ENCODE results near the gene PCDHGC5.
A peak's percentile ranks its signal among the peaks of the same experiment; 100 is the strongest.

Gene PCDHGC5

GRCh38 chr5:141513627-141514329, 24.9 kb downstream of the PCDHGC5 start:
- TF ChIP-seq CTCF (IDR thresholded peaks at IDR 0.05; ENCODE audit: low read depth, low read length) = no peak; the same call in 1 of the 2 replicates
- no peak for DNase-seq (ENCODE audit: extremely low read depth, low read depth)

DNA sequence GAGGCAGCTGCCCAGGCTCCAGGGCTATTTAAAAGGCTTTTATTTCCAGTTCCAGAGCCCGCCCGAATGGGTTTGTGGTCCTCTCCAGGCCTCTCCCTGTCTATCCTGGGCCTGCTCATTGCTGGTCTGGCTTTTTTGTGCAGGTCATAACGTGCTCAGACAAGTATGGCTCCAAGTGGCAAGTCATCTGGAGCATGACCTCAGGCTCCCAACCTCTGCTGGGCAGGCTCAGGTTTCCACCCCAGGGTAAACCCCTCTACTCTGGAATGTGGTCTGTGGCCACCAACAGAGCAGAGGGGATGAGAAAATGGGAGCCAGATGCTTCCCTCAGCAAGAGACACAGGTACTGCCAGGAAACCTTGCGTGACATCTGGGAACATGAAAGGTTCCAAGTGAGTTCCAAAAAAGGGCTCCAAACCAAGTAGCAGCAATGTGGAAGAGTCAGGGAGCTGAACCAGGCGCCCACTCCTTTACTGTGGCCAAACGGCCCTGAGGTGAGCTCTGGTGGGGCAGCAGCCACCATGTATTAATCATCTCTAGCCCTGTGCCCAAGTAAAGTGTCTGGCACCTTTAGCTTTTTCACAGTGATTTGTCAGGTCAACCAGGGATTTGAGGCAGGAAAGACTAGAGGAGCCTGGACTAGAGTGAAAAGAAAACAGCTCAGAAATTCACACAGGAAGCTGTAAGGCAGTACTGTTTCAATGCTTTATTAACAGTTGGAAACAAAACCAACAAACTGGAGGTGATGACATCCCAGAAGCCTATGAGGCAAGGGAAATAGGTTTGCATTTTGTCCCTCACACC, 25.7 kb downstream of the PCDHGC5 start:
- DNase-seq (ENCODE audit: extremely low read depth, low read depth) = peak; percentile 60

DNA sequence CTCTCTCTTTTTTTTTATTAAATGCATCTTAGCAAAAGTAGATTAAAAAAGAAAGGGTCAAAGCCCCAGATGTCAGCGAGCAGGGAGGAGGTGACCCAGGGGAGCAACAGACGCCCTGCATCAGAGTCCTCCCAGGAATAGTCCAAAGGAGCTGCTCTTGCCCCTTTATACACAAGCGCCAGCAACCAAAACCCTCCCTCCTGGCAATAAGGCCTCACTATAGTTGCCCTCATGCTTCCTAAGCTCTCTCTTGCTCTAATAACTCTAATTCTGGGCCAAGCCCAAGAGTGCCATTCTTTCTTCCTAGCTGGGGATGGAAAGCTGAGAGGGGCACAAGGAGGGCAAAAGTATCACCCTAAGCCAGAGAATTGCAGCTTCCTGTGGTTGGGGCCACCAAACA, 26.3 kb downstream of the PCDHGC5 start:
- DNase-seq (ENCODE audit: extremely low read depth, low read depth) = no peak

More for the DNA sequence above, 25.7 kb downstream of the PCDHGC5 start:
- TF ChIP-seq CTCF (IDR thresholded peaks at IDR 0.05; ENCODE audit: low read depth, low read length) = no peak; the same call in 1 of the 2 replicates

DNA sequence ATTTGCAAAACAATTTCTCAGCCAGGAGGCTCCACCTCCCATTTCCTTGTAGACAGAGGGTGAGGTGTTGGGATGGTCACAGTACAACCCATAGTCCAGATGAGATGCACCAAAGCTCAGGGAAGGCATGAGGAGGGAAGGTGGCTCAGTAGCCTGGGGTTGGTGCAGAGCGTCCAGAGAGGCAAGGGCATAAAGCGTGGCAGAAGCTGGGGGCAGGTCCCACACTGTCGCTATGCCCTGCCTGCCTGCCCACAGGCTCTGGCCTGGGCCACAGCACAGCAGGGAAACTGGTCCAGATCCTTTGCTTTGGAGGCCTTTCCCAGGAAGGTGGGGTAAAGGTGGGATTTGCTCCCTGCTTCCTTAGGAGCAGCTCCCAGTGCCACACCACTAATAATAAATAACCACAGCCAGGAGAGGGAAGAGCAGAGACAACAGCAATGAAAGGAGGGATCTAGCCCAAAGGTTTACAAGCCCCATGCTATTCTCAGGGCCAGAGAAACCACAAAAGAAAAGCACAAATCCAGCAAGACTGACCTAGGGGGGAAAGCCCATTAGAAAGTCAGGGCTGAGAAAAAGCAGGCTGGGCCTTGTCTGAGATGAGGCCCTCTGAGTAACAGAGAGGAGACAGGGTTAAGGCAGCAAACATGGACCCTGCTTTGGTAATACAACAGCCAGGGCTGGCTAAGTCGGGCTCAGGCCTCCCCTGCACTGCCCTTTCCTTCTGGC, 27.2 kb downstream of the PCDHGC5 start:
- no peak for DNase-seq (ENCODE audit: extremely low read depth, low read depth)
- TF ChIP-seq CTCF (IDR thresholded peaks at IDR 0.05; ENCODE audit: low read depth, low read length) = no peak

More for the DNA sequence above, 26.3 kb downstream of the PCDHGC5 start:
- no peak for TF ChIP-seq CTCF (IDR thresholded peaks at IDR 0.05; ENCODE audit: low read depth, low read length)

DNA sequence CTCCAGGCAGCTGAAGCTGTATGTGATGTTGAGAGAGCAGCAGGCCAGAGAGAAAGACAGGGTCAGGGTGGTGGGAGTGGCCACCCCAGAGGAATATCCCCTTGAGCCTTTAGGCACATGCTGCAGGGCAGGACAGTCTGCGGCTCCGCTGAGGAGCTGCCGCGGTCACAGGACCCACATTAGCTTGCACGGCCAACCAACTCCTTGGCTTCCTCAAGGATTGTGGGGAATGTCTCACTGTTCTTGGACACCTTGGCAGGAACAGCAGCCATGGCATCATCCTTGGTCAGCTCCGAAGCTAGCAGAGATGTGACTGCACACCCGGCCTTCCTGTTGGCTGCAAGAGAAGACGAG, 27.8 kb downstream of the PCDHGC5 start:
- TF ChIP-seq CTCF (IDR thresholded peaks at IDR 0.05; ENCODE audit: low read depth, low read length) = no peak
- no peak for DNase-seq (ENCODE audit: extremely low read depth, low read depth)

DNA sequence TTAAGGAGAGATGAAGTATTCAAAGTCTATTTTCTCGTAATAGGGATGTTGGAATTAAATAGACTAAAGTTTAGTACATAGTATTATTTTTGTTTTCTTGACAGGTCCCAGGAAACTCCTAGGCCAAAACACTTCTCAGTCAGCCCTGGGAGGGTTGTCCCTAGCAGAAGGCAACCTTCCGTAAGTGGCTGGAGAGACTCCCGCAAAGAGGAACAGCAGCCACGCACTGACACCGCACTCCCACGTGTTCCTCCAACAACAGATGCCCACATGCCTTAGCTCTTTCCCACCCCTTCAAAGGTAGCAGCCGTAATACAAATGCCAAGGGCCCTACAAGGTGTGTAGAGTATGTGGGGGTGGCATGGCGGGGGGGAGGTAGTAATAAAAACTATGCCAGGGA, 28.4 kb downstream of the PCDHGC5 start:
- TF ChIP-seq CTCF (IDR thresholded peaks at IDR 0.05; ENCODE audit: low read depth, low read length) = no peak
- no peak for DNase-seq (ENCODE audit: extremely low read depth, low read depth)
